ENCODE measurements around the gene ELMO1.

Gene ELMO1

DNA sequence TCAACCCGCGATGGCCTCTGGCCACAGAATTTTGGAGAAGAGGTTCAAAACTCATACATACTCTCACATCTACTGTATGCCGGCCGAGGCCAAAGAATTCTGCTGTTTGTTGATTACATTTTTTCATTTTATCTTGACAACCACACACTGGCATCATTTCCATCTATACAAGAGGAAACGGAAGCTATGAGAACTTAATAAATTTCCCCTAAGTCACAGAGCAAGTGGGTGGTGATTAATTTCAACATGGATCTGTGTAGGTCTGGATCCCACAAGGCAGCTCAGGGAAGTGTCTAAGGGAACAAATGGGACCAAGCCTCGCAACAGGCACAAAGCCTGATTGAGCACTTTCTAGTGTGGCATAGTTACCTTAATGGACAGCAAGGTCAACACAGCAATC lies 18.0 kb downstream of the ELMO1 start:
- no peak for DNase-seq (ENCODE audit: low spot score)
- TF ChIP-seq, protein P1, sequence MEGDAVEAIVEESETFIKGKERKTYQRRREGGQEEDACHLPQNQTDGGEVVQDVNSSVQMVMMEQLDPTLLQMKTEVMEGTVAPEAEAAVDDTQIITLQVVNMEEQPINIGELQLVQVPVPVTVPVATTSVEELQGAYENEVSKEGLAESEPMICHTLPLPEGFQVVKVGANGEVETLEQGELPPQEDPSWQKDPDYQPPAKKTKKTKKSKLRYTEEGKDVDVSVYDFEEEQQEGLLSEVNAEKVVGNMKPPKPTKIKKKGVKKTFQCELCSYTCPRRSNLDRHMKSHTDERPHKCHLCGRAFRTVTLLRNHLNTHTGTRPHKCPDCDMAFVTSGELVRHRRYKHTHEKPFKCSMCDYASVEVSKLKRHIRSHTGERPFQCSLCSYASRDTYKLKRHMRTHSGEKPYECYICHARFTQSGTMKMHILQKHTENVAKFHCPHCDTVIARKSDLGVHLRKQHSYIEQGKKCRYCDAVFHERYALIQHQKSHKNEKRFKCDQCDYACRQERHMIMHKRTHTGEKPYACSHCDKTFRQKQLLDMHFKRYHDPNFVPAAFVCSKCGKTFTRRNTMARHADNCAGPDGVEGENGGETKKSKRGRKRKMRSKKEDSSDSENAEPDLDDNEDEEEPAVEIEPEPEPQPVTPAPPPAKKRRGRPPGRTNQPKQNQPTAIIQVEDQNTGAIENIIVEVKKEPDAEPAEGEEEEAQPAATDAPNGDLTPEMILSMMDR (conservative IDR thresholded peaks at IDR 0.05; ENCODE audit: low read depth) = no peak
- POLR2A ChIA-PET (ENCODE audit: low non-redundant PET) = no interaction called here
- CTCF ChIA-PET = no interaction called here
- no peak overlapping the region for H3K27ac ChIP-seq

GRCh38 chr7:37430171-37430570 lies 18.5 kb downstream of the ELMO1 start:
- POLR2A ChIA-PET (ENCODE audit: low non-redundant PET) = no interaction called here
- TF ChIP-seq, protein P1 (conservative IDR thresholded peaks at IDR 0.05; ENCODE audit: low read depth) = no peak
- CTCF ChIA-PET = no interaction called here
- DNase-seq (ENCODE audit: low spot score) = no peak
- no peak overlapping the region for H3K27ac ChIP-seq

GRCh38 chr7:37429435-37429791 lies 19.3 kb downstream of the ELMO1 start:
- no peak for DNase-seq (ENCODE audit: low spot score)
- TF ChIP-seq, protein P1 (conservative IDR thresholded peaks at IDR 0.05; ENCODE audit: low read depth) = no peak
- POLR2A ChIA-PET (ENCODE audit: low non-redundant PET) = no interaction called here
- no peak overlapping the region for H3K27ac ChIP-seq
- CTCF ChIA-PET = no interaction called here

- DNase-seq (ENCODE audit: low spot score) = no peak
- no peak overlapping the region for H3K27ac ChIP-seq
- CTCF ChIA-PET = interaction anchor here (0.6 kb wide), 1 partner anchor 61 kb away, joined by 4 read pairs; no protein-coding TSS in a partner anchor
- TF ChIP-seq, protein P1 (conservative IDR thresholded peaks at IDR 0.05; ENCODE audit: low read depth) = no peak
- POLR2A ChIA-PET (ENCODE audit: low non-redundant PET) = no interaction called here
These were observed 19.8 kb downstream of the ELMO1 start for GRCh38 chr7:37428681-37429434.

DNA sequence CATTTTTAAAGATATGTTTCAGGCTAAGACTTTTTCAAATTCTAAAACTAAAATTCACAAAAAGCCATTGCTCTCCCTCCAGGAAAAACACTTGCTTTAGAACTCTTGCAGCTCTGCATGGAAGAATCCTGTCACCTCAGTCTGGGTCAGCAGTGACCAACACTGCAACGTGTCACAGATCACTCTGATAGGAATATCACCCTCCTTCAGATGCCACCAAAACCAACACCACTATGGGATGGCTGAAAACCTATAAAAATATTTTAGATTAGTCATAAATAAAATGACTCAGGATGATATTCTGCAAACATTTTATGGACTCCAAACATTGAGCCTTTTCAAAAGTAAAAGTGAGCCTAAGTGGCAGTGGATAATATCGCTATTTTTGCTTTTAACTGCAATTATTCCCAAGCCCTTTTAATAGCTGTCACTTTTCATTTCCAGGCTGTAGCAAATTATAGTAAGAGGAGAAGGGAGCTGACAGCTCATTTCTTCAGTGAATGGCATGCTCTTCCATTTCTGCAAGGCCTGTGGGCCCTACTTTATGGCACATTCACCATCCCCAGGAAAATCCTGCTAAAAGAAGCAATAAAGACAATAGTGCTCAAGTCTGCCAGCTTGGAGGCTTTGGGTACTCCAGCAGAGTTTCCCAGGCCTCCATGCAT lies 21.3 kb downstream of the ELMO1 start:
- POLR2A ChIA-PET (ENCODE audit: low non-redundant PET) = no interaction called here
- H3K27ac ChIP-seq = no peak overlapping the region
- CTCF ChIA-PET = no interaction called here
- TF ChIP-seq, protein P1 (conservative IDR thresholded peaks at IDR 0.05; ENCODE audit: low read depth) = no peak
- DNase-seq (ENCODE audit: low spot score) = no peak

DNA sequence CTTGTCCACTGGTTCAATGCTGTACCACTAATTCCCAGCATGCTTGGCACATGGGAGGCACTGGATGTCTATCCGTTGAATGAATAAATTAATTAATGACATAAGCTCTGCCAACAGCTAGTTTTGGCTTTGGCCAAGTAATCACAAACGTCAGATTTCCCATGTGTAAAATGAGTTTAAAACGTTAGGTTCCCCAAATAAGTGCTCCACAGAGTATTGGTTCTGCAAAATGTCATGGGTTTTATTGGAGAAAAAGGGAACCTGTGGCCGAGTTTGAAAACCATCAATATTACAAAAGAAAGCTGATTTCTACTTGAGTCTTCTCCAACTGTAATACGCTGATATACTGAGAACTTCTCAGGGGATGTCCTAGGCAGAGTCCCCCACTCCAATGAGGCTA lies 23.2 kb downstream of the ELMO1 start:
- TF ChIP-seq, protein P1 (conservative IDR thresholded peaks at IDR 0.05; ENCODE audit: low read depth) = no peak
- POLR2A ChIA-PET (ENCODE audit: low non-redundant PET) = no interaction called here

More for the DNA sequence above, 23.2 kb downstream of the ELMO1 start:
- no peak overlapping the region for H3K27ac ChIP-seq
- CTCF ChIA-PET = interaction anchor here (0.6 kb wide), 1 partner anchor 1731 kb away, joined by 3 read pairs; the partner anchor contains the start of gene HERPUD2
- no peak for DNase-seq (ENCODE audit: low spot score)
